Heart left ventricle (tissue), 13 donors: ENCODE data around the gene MAGI2.

Experiments used
- POLR2A ChIP-seq, 2 donors: fragments of 450-650 bp; IDR thresholded peaks; one replicate each; pipeline ENCODE4 v1.6.1; 2017; ENCODE audit warnings: antibody characterized with exemption in 2 of 2, mild to moderate bottlenecking in 2 of 2, moderate library complexity in 2 of 2
- TF ChIP-seq, protein P1 (sequence below), 12 donors: fragments of 200-600 bp; sonication (generic) in 4 of 12; IDR thresholded peaks; one replicate each; pipeline versions ENCODE4 v1.5.0 to v1.8.0; 2018 to 2022; ENCODE audit warnings: antibody characterized with exemption in 12 of 12, mild to moderate bottlenecking in 5 of 12
- donor health status: ischemic (EF 13 %, LVEDD 7.1; RV severe dilation, severe dysfunction).
- donor health status: DM: no; HTN: yes; CAD: no.
- donor health status: DM: no; HTN: no; CAD: no.
- donor health status: ischemic (EF 25% LVEDD 6.9; RV normal size, moderate dysfunction).
- donor health status: ischemic (EF 25% LVEDD 5.7; RV mildly dilated, moderate dysfunction).
- donor health status: ischemic (EF 35%, LVEDD 5.7; RV mildly dilated, moderate dysfunction).
- donor health status: nonischemic (EF 11% LVEDD 7.7; RV severe dilation, severe dysfunction).
- donor health status: DM: yes; HTN: yes; CAD: no.
- donor health status: PGD.
- donor health status: ischemic (EF 29% LVEDD 5.4; RV normal size, mild dysfunction).
- donor health status: nonischemic (EF 23%, LVEDD 6.1; RV moderate dilation, normal function).

DNA sequence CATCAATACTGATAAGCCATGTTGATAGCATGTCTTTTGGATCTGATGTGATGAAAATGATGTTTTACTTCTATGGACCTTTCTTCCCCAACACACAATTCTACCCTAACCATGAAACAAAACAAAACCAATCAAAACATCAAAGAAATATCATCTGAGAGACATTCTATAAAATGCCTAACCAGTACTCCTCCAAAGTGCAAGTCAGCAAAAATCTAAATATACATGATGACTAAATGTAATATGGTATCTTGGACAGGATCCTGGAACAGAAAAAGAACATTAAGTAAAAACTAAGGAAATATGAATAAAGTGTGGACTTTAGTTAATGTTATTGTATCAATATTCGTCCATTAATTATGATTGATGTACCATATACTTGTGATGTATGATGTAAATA is 625.1 kb downstream of the MAGI2 start:
- TF ChIP-seq POLR2A (IDR thresholded peaks at IDR 0.05) = no peak
- TF ChIP-seq, protein P1, sequence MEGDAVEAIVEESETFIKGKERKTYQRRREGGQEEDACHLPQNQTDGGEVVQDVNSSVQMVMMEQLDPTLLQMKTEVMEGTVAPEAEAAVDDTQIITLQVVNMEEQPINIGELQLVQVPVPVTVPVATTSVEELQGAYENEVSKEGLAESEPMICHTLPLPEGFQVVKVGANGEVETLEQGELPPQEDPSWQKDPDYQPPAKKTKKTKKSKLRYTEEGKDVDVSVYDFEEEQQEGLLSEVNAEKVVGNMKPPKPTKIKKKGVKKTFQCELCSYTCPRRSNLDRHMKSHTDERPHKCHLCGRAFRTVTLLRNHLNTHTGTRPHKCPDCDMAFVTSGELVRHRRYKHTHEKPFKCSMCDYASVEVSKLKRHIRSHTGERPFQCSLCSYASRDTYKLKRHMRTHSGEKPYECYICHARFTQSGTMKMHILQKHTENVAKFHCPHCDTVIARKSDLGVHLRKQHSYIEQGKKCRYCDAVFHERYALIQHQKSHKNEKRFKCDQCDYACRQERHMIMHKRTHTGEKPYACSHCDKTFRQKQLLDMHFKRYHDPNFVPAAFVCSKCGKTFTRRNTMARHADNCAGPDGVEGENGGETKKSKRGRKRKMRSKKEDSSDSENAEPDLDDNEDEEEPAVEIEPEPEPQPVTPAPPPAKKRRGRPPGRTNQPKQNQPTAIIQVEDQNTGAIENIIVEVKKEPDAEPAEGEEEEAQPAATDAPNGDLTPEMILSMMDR (IDR thresholded peaks at IDR 0.05) = no peak
